SK-N-SH treated with all-trans-retinoic acid at 6 μM for 48 hours (cell line): ENCODE data around the gene ARPC1A.

Experiments used
- ATAC-seq: fragments of 200-7000 bp; cut with Tn5 transposase; 3 replicates; pipeline ENCODE4 v1.9.1; 2020; ENCODE audit warnings: mild to moderate bottlenecking, moderate library complexity
- ARNTL ChIP-seq: fragments of 450-650 bp; formaldehyde crosslinking; IDR thresholded peaks from 2 replicates; pipeline ENCODE4 v1.5.0; 2020; ENCODE audit warnings: low read depth, mild to moderate bottlenecking, moderate library complexity, borderline replicate concordance
- BACH2 ChIP-seq: fragments of 250-450 bp; sonication (Bioruptor Pico); IDR thresholded peaks from 2 replicates; pipeline ENCODE4 v1.9.0; 2021; ENCODE audit warnings: mild to moderate bottlenecking, borderline replicate concordance
- CREB5 ChIP-seq: fragments of 250-450 bp; sonication (Bioruptor Pico); IDR thresholded peaks from 2 replicates; pipeline ENCODE4 v1.5.1; 2020; ENCODE audit warnings: low read depth, mild to moderate bottlenecking, moderate library complexity
- CSRNP3 ChIP-seq: fragments of 250-450 bp; sonication (Bioruptor Pico); IDR thresholded peaks from 2 replicates; pipeline ENCODE4 v1.5.1; 2021; ENCODE audit warnings: mild to moderate bottlenecking, moderate library complexity
- ISL1 ChIP-seq: fragments of 250-450 bp; sonication (Bioruptor Pico); IDR thresholded peaks from 2 replicates; pipeline ENCODE4 v2.1.2; 2022; ENCODE audit warnings: mild to moderate bottlenecking, moderate library complexity
- PATZ1 ChIP-seq: fragments of 250-450 bp; sonication (Bioruptor Pico); IDR thresholded peaks from 2 replicates; pipeline ENCODE4 v1.8.0; 2020; ENCODE audit warnings: mild to moderate bottlenecking, moderate library complexity, borderline replicate concordance
- POU6F1 ChIP-seq: fragments of 250-450 bp; sonication (Bioruptor Pico); IDR thresholded peaks from 2 replicates; pipeline ENCODE4 v1.8.0; 2021; ENCODE audit warnings: low read depth, mild to moderate bottlenecking, moderate library complexity, borderline replicate concordance
- PPARA ChIP-seq: fragments of 250-450 bp; sonication (Bioruptor Pico); IDR thresholded peaks from 2 replicates; pipeline ENCODE4 v1.5.0; 2020; ENCODE audit warnings: mild to moderate bottlenecking, borderline replicate concordance
- RARB ChIP-seq: fragments of 250-450 bp; sonication (Bioruptor Pico); IDR thresholded peaks from 2 replicates; pipeline ENCODE4 v1.8.0; 2021; ENCODE audit warnings: mild to moderate bottlenecking, moderate library complexity
- SNAI2 ChIP-seq: fragments of 250-450 bp; sonication (Bioruptor Pico); IDR thresholded peaks from 2 replicates; pipeline ENCODE4 v1.5.0; 2020; ENCODE audit warnings: mild to moderate bottlenecking, moderate library complexity
- TCF4 ChIP-seq: fragments of 250-450 bp; sonication (Bioruptor Pico); IDR thresholded peaks from 2 replicates; pipeline ENCODE4 v1.8.0; 2021; ENCODE audit warnings: mild to moderate bottlenecking, moderate library complexity, borderline replicate concordance
- TOX ChIP-seq: fragments of 250-450 bp; sonication (Bioruptor Pico); IDR thresholded peaks from 2 replicates; pipeline ENCODE4 v1.8.0; 2021; ENCODE audit warnings: mild to moderate bottlenecking, moderate library complexity, borderline replicate concordance
- TSHZ2 ChIP-seq: fragments of 250-450 bp; sonication (Bioruptor Pico); IDR thresholded peaks from 2 replicates; pipeline ENCODE4 v1.5.0; 2020; ENCODE audit warnings: mild to moderate bottlenecking, moderate library complexity
- ZC3H10 ChIP-seq: fragments of 250-450 bp; sonication (Bioruptor Pico); IDR thresholded peaks from 2 replicates; pipeline ENCODE4 v1.5.1; 2021; ENCODE audit warnings: mild to moderate bottlenecking, moderate library complexity
- ZFP3 ChIP-seq: fragments of 250-450 bp; sonication (Bioruptor Pico); IDR thresholded peaks from 2 replicates; pipeline ENCODE4 v1.5.0; 2020; ENCODE audit warnings: mild to moderate bottlenecking, moderate library complexity
- ZFP30 ChIP-seq: fragments of 450-650 bp; formaldehyde crosslinking; IDR thresholded peaks from 2 replicates; pipeline ENCODE4 v1.5.0; 2022; ENCODE audit warnings: mild to moderate bottlenecking, moderate library complexity
- ZNF565 ChIP-seq: fragments of 450-650 bp; formaldehyde crosslinking; conservative IDR thresholded peaks from 2 replicates; pipeline ENCODE4 v1.5.0; 2020; ENCODE audit warnings: low read depth, mild to moderate bottlenecking, moderate library complexity
- ZNF70 ChIP-seq: fragments of 450-650 bp; formaldehyde crosslinking; IDR thresholded peaks from 2 replicates; pipeline ENCODE4 v1.5.0; 2020; ENCODE audit warnings: mild to moderate bottlenecking, moderate library complexity
- ZNF8 ChIP-seq: fragments of 450-650 bp; formaldehyde crosslinking; IDR thresholded peaks from 2 replicates; pipeline ENCODE4 v1.5.0; 2020; ENCODE audit warnings: mild to moderate bottlenecking, moderate library complexity

The ARPC1A gene

GRCh38 chr7:99290980-99291607, 34.6 kb upstream of the ARPC1A start:
- TF ChIP-seq ZNF8 (CRISPR knock-in tag) (no peak), BACH2 (no peak), ISL1 (no peak), ZC3H10 (CRISPR knock-in tag) (no peak), CREB5 (CRISPR knock-in tag) (no peak)
- no peak for ATAC-seq

GRCh38 chr7:99292127-99292526, 33.6 kb upstream of the ARPC1A start:
- no peak for ATAC-seq
- TF ChIP-seq ARNTL (CRISPR knock-in tag) (no peak), ZC3H10 (CRISPR knock-in tag) (no peak), POU6F1 (no peak), ISL1 (no peak), PATZ1 (CRISPR knock-in tag) (no peak), ZFP30 (CRISPR knock-in tag) (no peak), ZFP3 (CRISPR knock-in tag) (no peak), ZNF70 (CRISPR knock-in tag) (no peak), SNAI2 (CRISPR knock-in tag) (no peak)

GRCh38 chr7:99293167-99293566, 32.5 kb upstream of the ARPC1A start:
- TF ChIP-seq ARNTL (CRISPR knock-in tag) (no peak), ISL1 (no peak), ZFP30 (CRISPR knock-in tag) (no peak), CSRNP3 (CRISPR knock-in tag) (no peak), TCF4 (no peak), PATZ1 (CRISPR knock-in tag) (no peak), SNAI2 (CRISPR knock-in tag) (no peak), ZNF8 (CRISPR knock-in tag) (no peak), PPARA (CRISPR knock-in tag) (no peak), ZNF70 (CRISPR knock-in tag) (no peak), TOX (no peak), BACH2 (no peak), RARB (CRISPR knock-in tag) (no peak), TSHZ2 (CRISPR knock-in tag) (no peak), ZFP3 (CRISPR knock-in tag) (no peak), ZNF565 (CRISPR knock-in tag) (no peak), POU6F1 (no peak), ZC3H10 (CRISPR knock-in tag) (no peak)
- no peak for ATAC-seq
